Lower lobe of right lung (tissue), 2 donors: ENCODE data around the gene NHLH1. TPM values are rescaled to one million over a fixed set of nuclear protein-coding genes. Genes with fewer than 3 reads are reported as not detected.

Source experiments
- ATAC-seq, 2 donors: fragments of 200-7000 bp; cut with Tn5 transposase; one replicate each; pipeline ENCODE4 v1.9.1; 2020 to 2022; ENCODE audit warnings: mild to moderate bottlenecking in 2 of 2, moderate library complexity in 2 of 2
- DNase-seq: peaks from one replicate; pipeline ENCODE4 v3.0.0-alpha.2; 2020
- H3K27ac ChIP-seq: fragments of 200-600 bp; one replicate; pipeline ENCODE4 v1.8.0; 2022
- H3K27me3 ChIP-seq: fragments of 200-600 bp; one replicate; pipeline ENCODE4 v1.8.0; 2022; ENCODE audit warnings: low read depth
- H3K36me3 ChIP-seq: fragments of 200-600 bp; one replicate; pipeline ENCODE4 v1.8.0; 2022; ENCODE audit warnings: mild to moderate bottlenecking
- H3K4me1 ChIP-seq: fragments of 200-600 bp; one replicate; pipeline ENCODE4 v1.8.0; 2022
- H3K4me3 ChIP-seq: fragments of 200-600 bp; one replicate; pipeline ENCODE4 v1.8.0; 2022; ENCODE audit warnings: mild to moderate bottlenecking
- H3K9me3 ChIP-seq: fragments of 200-600 bp; one replicate; pipeline ENCODE4 v1.8.0; 2022
- CTCF ChIP-seq: fragments of 200-600 bp; IDR thresholded peaks from one replicate; pipeline ENCODE4 v1.8.0; 2022; ENCODE audit warnings: antibody characterized with exemption, mild to moderate bottlenecking
- intact Hi-C: fragments of 100-400 bp; cut with DNase I; formaldehyde crosslinking; loops from one replicate; pipeline ENCODE4 v1.11.0; 2022
- total RNA-seq: library from RNA; stranded (reverse); fragmentation: NEBNext Ultra II Directional; extraction: Animal tissue kit (Norgen Biotek cat#: 25700); gene quantifications from one replicate; pipeline ENCODE4 v1.2.1, GENCODE V29; 2021
- donor health status: DM: no; HTN: yes; CAD: no; lungs with severe emphysema.

Gene NHLH1
- total RNA-seq, 1 donor from 2014 or later = 0.15 TPM

GRCh38 chr1:160405331-160405877 is 38.5 kb downstream of the NHLH1 start:
- Histone ChIP-seq H3K4me3 (no peak overlapping the region), H3K27ac (no peak overlapping the region), H3K36me3 (no peaks in the 10 kb centered on the region), H3K4me1 (peaks cover 4% of the 10 kb centered on the region), H3K27me3 (peaks cover 15% of the 10 kb centered on the region), H3K9me3 (no peaks in the 10 kb centered on the region)
- DNase-seq = no peak
- TF ChIP-seq CTCF = no peak
- intact Hi-C loops = no loop called here
- no peak for ATAC-seq

GRCh38 chr1:160406131-160406968 is 39.5 kb downstream of the NHLH1 start:
- peaks cover 6% of the 10 kb centered on the region for H3K27me3 ChIP-seq
- H3K4me3 ChIP-seq = no peak overlapping the region
- H3K36me3 ChIP-seq = no peaks in the 10 kb centered on the region
- intact Hi-C loops = no loop called here
- TF ChIP-seq CTCF = no peak
- ATAC-seq (no peak), DNase-seq (no peak)
- no peak overlapping the region for H3K27ac ChIP-seq
- peaks cover 4% of the 10 kb centered on the region for H3K4me1 ChIP-seq
- no peaks in the 10 kb centered on the region for H3K9me3 ChIP-seq

GRCh38 chr1:160407839-160408801 is 41.2 kb downstream of the NHLH1 start:
- ATAC-seq = no peak
- Histone ChIP-seq H3K36me3 (no peaks in the 10 kb centered on the region), H3K4me3 (no peak overlapping the region), H3K4me1 (no peaks in the 10 kb centered on the region), H3K9me3 (no peaks in the 10 kb centered on the region), H3K27ac (no peak overlapping the region), H3K27me3 (no peaks in the 10 kb centered on the region)
- intact Hi-C loops = no loop called here
- DNase-seq = no peak
- no peak for TF ChIP-seq CTCF

GRCh38 chr1:160408864-160409263 is 42.0 kb downstream of the NHLH1 start:
- ATAC-seq = no peak

More at GRCh38 chr1:160408864-160409263, 42.0 kb downstream of the NHLH1 start:
- DNase-seq = no peak
- Histone ChIP-seq H3K27me3 (no peaks in the 10 kb centered on the region), H3K27ac (no peak overlapping the region), H3K36me3 (no peaks in the 10 kb centered on the region), H3K9me3 (no peaks in the 10 kb centered on the region), H3K4me1 (no peaks in the 10 kb centered on the region), H3K4me3 (no peak overlapping the region)
- TF ChIP-seq CTCF = no peak
- intact Hi-C loops = no loop called here
